Medulla oblongata (tissue), 1 donor: ENCODE measurements around the gene GARIN5A.
A peak's percentile ranks its signal among the peaks of the same experiment; 100 is the strongest.

Experiments used
- DNase-seq: peaks from one replicate; pipeline ENCODE4 v3.0.0-alpha.2; 2015; ENCODE audit errors: extremely low spot score

Gene GARIN5A

DNA sequence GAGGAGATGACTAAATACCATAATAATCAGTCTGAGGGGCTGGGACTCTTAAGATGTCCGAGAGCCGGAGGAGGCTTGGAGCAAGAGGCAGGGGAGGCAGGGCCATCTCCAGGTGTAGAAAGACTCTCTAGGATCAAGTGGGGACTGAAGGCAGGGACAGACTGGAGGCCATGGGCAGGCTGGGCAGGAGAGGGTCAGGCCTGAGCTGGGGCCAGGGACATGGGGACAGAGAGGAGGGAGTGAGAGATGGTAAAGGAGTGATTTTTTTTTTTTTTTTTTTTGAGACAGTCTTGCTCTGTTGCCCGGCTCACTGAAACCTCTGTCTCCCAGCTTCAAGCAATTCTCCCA is 32.2 kb upstream of the GARIN5A start:
- no peak for DNase-seq

DNA sequence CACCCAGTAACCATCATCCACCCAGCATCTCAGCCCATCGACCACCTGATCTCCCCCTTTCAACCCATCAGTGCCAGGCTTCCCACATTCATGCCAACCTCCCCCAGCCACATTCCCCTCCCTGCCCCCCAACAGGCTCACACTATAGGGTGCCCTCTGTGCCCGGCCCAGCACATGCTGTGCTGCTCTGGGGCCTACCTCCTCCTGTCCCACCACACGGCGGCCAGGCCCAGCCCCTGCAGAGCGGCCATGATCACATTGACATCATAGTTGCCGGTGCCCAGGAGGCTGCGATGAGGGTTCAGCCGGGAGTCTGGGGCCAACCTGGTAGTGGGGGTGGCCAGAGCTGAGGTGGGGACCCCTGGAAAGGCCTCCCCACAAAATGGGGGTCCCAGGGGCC is 30.7 kb upstream of the GARIN5A start:
- no peak for DNase-seq

GRCh38 chr19:50506700-50507099 is 30.1 kb upstream of the GARIN5A start:
- DNase-seq = no peak

- DNase-seq = no peak
These were observed 29.4 kb upstream of the GARIN5A start for GRCh38 chr19:50505856-50506611.

GRCh38 chr19:50501568-50502475 is 25.2 kb upstream of the GARIN5A start:
- no peak for DNase-seq

DNA sequence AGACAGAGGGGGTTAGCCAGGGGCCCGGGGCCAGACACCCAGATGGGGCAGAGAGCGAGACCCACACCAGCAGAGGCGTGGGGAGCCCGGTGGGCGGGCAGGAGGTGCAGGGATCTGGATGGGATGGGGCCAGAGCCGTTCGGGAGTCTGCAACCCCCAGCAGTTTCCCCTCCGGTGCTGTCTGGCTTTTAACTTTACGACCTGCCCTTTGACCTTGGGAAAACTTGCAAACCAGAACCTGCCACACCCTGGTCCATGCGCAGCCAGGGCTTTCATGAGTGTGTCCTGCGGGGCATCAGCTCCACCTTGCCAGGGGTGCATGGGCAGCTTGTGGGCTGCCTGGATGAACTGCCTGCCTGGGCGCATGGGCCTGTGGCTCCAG is 24.5 kb upstream of the GARIN5A start:
- DNase-seq = no peak

- DNase-seq = no peak
These were observed 24.1 kb upstream of the GARIN5A start for GRCh38 chr19:50500753-50501151.

DNA sequence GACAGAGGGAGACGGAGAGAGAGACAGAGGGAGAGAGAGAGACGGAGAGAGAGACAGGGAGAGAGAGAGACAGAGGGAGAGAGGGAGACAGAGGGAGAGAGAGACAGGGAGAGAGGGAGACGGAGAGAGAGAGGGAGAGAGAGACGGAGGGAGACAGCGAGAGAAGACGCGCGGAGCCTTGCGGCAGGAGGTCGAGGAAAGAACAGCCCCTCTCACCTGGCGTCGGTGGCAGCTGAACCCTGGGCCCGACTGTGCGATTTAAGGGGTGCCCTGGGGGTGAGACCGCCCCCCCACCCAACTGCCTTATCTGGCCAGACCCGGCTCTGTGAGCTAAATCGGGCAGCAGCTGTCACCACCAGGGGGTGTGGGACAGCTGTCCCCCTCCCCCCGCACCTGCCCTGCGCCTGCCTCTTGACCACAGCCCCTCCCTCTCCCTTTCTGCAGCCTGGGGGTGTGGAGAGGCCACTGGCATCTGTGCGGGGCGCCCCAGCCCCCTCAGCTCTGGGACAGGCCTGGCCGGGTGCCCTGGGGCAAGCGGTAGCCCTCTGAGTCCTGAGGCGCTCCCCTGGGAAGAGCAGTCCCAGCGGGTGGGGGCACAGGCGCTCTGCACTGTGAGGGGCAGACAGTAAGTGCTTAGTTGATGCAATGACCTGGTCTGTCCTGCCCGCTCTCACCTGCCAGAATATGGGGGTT is 23.6 kb upstream of the GARIN5A start:
- DNase-seq = no peak

DNA sequence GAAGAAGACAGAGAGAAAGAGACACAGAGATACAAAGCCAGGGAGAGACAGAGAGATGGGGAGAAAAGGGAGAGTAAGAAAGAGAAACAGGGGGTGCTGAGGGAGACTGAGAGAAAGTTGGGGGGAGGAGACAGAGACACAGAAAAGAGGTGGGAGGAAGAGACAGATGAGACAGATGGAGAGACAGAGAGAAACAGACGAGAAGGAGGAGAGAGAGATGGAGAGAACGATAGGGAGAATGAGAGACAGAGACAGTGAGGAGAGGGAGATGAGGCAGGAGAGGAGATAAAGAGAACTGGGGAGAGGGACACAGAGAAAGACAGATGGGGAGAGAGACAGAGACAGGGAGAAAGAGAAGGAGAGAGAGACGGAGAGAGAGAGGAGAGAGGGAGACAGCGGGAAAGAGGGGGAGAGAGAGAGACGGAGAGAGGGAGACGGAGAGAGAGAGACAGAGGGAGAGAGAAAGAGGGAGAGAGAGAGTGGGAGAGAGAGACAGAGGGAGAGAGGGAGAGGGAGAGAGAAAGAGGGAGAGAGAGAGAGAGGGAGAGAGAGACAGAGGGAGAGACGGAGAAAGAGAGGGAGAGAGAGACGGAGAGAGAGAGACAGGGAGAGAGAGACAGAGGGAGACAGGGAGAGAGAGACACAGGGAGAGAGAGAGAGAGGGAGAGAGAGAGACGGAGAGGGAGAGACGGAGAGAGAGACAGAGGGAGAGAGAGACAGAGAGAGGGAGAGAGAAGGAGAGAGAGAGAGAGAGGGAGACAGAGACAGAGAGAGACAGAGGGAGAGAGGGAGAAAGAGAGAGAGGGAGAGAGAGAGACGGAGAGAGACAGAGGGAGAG is 21.8 kb upstream of the GARIN5A start:
- DNase-seq = peak; percentile 7

DNA sequence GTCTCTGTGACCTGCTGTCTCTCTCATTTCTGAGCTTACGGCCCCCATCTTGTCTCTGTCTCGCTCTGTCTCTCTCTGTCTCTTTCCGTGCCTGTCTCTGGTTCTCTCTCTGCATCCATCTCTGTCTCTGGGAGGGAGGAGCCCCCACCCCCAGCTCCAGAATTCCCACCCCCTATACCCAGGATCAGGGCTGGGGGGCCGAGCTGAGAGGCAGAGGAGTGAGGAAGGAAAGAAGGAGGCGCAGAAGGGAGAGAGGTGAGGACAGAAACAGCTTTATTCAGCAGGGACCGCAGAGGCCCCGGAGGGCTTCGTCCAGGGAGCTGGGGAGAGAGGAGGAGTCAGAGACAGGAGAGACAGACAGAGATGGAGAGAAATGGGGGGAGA is 20.4 kb upstream of the GARIN5A start:
- DNase-seq = no peak

DNA sequence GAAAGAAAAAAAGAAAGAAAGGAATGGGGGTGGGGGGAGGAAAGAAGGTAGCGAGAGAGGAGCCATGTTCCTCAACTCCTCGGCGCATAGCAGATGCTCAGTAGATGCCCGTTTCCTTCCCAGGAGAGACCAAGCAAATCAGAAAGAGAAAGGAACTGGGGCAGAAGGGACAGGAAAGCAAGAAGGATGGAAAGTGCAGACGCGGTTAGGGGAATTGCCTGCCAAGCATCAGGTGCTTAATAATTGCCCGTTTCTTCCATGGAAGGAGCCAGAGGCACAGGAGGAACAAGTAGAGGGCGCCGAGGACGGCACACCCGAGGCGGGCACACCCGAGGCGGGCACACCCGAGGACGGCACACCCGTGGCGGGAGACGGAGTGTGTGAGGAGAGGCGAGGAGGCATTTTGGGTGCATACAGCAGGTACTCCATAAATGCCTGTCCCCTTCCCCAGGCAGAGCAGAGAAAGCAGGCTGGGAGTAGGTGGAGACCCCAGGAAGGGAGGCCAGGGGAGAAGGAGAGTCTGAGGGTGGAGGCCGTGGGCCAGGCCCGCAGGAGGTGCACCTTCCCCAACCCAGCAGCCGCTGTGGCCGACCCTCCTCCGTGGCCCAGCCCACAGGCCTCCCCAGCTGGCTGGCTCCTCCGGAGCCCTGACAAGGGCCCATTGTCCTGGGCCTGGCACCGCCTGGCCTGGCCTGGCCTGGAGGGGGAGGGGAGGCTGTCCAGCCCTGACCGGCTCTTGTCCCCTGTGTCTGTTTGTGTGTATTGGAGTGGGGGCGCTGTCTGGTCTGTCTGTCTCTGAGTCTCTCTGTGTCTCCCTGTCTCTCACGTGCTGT is 19.8 kb upstream of the GARIN5A start:
- DNase-seq = peak; percentile 97

DNA sequence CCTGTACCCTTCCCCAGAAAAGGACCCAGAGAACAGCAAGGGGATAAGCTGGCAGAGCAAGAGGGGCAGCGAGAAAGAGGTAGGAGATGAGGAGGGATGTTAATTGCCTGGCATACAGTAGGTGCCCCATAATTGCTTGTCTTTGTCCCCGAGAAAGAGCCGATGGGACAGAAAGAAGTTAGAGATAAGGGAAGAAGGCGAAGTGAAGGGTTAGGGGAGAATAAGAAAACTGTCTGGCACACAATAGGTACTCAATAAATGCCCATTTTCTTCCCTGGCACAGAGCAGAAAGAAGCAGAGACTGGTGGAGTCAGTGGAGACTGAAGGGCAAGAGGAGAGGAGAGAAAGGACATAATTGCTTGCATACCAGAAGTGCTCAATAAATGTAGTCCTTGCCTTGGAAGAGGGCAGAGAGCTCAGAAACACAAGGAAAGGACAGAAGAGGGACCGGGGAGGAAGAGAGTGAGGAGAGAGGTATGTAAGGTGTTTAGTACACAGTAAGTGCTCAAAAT is 18.4 kb upstream of the GARIN5A start:
- DNase-seq = no peak

GRCh38 chr19:50494186-50495019 is 17.8 kb upstream of the GARIN5A start:
- DNase-seq = no peak

DNA sequence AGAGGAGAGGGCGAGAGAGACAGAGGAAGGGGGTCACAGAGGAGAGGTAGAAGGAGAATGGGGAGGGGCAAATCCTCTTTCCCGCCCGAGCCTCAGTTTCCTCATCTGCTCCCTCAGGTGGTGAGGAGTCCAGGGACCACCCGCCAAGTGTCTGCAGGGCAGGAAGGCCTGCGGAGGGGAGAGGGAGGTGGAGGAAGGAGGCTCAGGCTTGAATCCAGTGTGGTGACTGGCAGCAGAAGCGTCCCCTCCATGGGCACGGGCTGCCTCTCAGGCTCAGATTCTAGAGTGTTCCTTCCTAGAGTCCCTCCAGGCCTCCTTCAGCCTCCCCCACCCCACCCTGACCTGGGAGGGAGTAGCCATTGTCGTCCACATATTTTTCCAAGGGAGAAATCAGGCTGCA is 16.5 kb upstream of the GARIN5A start:
- DNase-seq = no peak

DNA sequence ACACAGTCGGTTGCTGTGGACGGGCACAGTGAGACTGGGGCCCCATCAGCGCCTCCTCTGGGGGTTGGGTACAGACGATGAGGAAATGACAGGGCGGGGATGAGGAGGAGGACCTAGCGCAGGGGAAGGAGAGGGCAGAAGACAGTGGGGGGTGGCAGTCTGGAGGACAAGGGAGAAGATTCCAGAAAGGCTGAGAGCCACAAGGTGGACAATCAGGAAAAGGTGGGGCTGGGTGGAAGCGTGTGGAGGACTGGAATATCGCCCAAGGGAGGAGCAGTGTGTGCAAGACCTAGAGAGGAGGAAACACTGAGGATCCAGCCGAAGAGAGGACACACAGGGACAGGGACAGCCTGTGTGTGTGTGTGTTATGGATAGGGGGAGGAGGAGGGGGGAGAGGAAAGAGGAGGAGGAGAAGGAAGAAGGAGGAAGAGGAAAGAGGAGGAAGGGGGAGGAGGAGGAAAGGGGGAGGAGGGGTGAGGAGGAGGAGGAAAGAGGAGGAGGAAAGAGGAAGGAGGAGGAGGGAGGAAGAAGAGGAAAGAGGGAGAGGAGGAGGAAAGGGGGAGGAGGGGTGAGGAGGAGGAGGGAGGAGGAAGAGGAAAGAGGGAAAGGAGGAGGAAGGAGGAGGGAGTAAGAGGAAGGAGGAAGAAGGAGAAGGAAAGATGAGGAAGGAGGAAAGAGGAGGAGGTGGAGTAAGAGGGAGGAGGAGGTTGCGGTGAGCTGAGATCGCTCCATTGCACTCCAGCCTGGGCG is 15.8 kb upstream of the GARIN5A start:
- DNase-seq = peak; percentile 60

GRCh38 chr19:50490991-50491472 is 14.4 kb upstream of the GARIN5A start:
- DNase-seq = peak; percentile 13

DNA sequence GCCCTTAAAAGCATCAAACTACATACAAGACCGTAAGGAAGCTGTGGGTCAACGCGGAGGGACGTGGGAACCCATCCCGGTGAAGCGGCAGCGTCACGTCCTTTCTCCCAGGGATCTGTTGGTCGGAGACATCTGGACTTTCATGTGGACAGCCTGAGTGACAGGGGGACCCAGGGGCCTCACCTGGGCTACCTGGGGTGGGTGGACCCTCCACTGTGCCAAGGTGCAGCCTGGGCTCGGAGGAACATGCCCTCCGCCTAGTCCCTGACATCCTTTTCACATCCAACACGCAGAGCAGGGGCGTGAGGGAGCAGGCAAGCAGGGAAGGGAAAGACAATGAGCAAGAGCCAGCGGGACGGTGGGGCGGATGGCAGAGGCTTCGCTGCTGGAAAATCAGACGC is 13.8 kb upstream of the GARIN5A start:
- no peak for DNase-seq

DNA sequence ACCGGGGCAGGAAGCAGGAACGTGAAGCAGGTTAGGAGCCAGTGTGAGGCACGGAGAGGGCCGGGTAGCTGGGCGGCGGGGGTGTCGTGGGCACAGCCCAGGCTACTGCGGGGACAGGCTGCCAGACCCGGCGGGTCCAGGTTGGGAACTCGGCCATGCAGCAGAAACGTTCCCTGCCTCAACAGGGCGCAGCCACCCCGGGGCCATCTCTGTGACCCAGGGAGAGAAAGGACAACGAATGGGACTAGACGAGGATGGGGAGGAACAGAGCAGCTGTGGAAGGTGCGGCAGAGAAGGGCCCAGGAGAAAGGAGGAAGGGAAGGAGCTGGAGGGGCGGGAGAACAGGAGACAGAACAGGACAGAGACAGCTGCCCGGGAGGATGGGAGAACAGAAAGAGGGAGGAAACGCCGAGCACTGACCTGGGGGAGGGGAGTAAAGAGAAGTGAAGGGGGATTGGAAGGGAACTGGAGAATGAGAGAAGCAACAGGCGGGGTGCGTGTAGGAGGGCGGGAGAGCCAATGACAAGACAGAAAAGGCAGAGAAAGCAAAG is 12.9 kb upstream of the GARIN5A start:
- no peak for DNase-seq
